K562 (cell line): ENCODE results near the gene AMBP. TPM values are rescaled to one million over a fixed set of nuclear protein-coding genes. Genes with fewer than 3 reads are reported as not detected.

ENCODE experiments used
- ARID1B ChIP-seq: fragments of 450-650 bp; IDR thresholded peaks from 2 replicates; pipeline ENCODE4 v1.6.1; 2016; ENCODE audit warnings: antibody characterized with exemption, mild to moderate bottlenecking, inconsistent platforms
- BCOR ChIP-seq: fragments of 450-650 bp; IDR thresholded peaks from 2 replicates; pipeline ENCODE4 v1.6.1; 2016
- CBX2 ChIP-seq: fragments of 200-600 bp; sonication (generic); IDR thresholded peaks from one replicate; pipeline ENCODE4 v1.6.1; 2012; ENCODE audit warnings: mild to moderate bottlenecking, low read length, inconsistent platforms; ENCODE audit not compliant: insufficient read depth, poor library complexity, severe bottlenecking
- ESRRA ChIP-seq: fragments of 450-650 bp; IDR thresholded peaks from 2 replicates; pipeline ENCODE4 v1.6.1; 2014; ENCODE audit warnings: low read depth, mild to moderate bottlenecking, moderate library complexity, borderline replicate concordance
- MAFK ChIP-seq: IDR thresholded peaks from 2 replicates; pipeline ENCODE4 v1.6.1; 2011; ENCODE audit warnings: low read length, improper control_type of control experiment
- NFE2L1 ChIP-seq: fragments of 450-650 bp; IDR thresholded peaks from 2 replicates; pipeline ENCODE4 v1.6.1; 2016; ENCODE audit warnings: missing genetic modification characterization, low read depth, mild to moderate bottlenecking, missing compliant biosample characterization, moderate library complexity, borderline replicate concordance
- NFIC ChIP-seq: fragments of 450-650 bp; IDR thresholded peaks from 2 replicates; pipeline ENCODE4 v1.6.1; 2017; ENCODE audit warnings: mild to moderate bottlenecking, inconsistent platforms
- NFIX ChIP-seq: fragments of 250-450 bp; sonication (Bioruptor Pico); IDR thresholded peaks from 2 replicates; pipeline ENCODE4 v1.4.0; 2020; ENCODE audit warnings: low read depth, mild to moderate bottlenecking, moderate library complexity
- NKRF ChIP-seq: fragments of 450-650 bp; IDR thresholded peaks from 2 replicates; pipeline ENCODE4 v1.6.1; 2016; ENCODE audit warnings: borderline replicate concordance
- POLR2G ChIP-seq: fragments of 200-400 bp; formaldehyde crosslinking; IDR thresholded peaks from 2 replicates; pipeline ENCODE4 v1.6.1; 2017; ENCODE audit warnings: low read depth, mild to moderate bottlenecking, antibody characterized with exemption, low read length, moderate library complexity
- RBM15 ChIP-seq: fragments of 200-400 bp; formaldehyde crosslinking; IDR thresholded peaks from 2 replicates; pipeline ENCODE4 v1.6.1; 2018; ENCODE audit warnings: mild to moderate bottlenecking, low read length, moderate library complexity; ENCODE audit not compliant: insufficient read depth
- RBM25 ChIP-seq: fragments of 200-400 bp; formaldehyde crosslinking; IDR thresholded peaks from 2 replicates; pipeline ENCODE4 v1.6.1; 2018; ENCODE audit warnings: low read length, low read depth, moderate library complexity; ENCODE audit not compliant: severe bottlenecking
- ZNF174 ChIP-seq: fragments of 250-450 bp; sonication (Bioruptor Pico); IDR thresholded peaks from 2 replicates; pipeline ENCODE4 v1.4.0; 2020; ENCODE audit warnings: mild to moderate bottlenecking
- ZNF175 ChIP-seq: fragments of 200-800 bp; sonication (Bioruptor generic); IDR thresholded peaks from 2 replicates; pipeline ENCODE4 v1.6.1; 2016; ENCODE audit warnings: low read depth, mild to moderate bottlenecking, missing genetic modification characterization, missing compliant biosample characterization
- ZNF316 ChIP-seq: fragments of 450-650 bp; IDR thresholded peaks from 2 replicates; pipeline ENCODE4 v1.6.1; 2016
- polyA plus RNA-seq, 8 experiments: library from polyadenylated mRNA; depleted of rRNA in 4 of 8; stranded (reverse) in 5 of 8; unstranded in 3 of 8; fragments of >200 nt; fragmentation: Nextera tagmentation in 2 of 8; fragmentation: Illumina TruSeq in 1 of 8; extraction: Ambion mirVana in 2 of 8; extraction: Trizol in 1 of 8; gene quantifications; 2 replicates each; pipeline versions ENCODE4 v1.2.1 to v1.2.3, GENCODE V29; 2011 to 2014; ENCODE audit warnings: inconsistent platforms in 1 of 8, missing spikeins in 1 of 8
- total RNA-seq, 7 experiments: library from RNA; depleted of rRNA in 6 of 7; stranded (reverse); fragments of >200 nt in 6 of 7; fragmentation: Illumina TruSeq in 2 of 7; extraction: Trizol in 2 of 7; gene quantifications; 2 replicates each; pipeline versions ENCODE4 v1.2.1 to v1.2.3, GENCODE V29; 2011 to 2021; ENCODE audit warnings: low replicate concordance in 1 of 7
- TF ChIP-seq, protein P1 (sequence below): fragments of 250-450 bp; sonication (Bioruptor Pico); IDR thresholded peaks from 2 replicates; pipeline ENCODE4 v1.8.0; 2021; ENCODE audit warnings: moderate library complexity, mild to moderate bottlenecking, inconsistent platforms
- TF ChIP-seq, protein P2 (sequence below), 2 experiments: fragments of 450-650 bp; IDR thresholded peaks; 2 replicates each; pipeline ENCODE4 v1.6.1; 2018; ENCODE audit warnings: mild to moderate bottlenecking in 2 of 2, low read depth in 1 of 2; ENCODE audit not compliant: partially characterized antibody in 2 of 2
- TF ChIP-seq, protein P3 (sequence below): fragments of 250-450 bp; sonication (Bioruptor Pico); IDR thresholded peaks from 2 replicates; pipeline ENCODE4 v1.8.0; 2022; ENCODE audit warnings: moderate library complexity, mild to moderate bottlenecking, inconsistent platforms

The AMBP gene
- total and polyA plus RNA-seq, 9 of the 15 experiments (the other 6 are each of a cell fraction or from before 2014, with no cell fraction given), result 1.3 TPM; not detected in 8

GRCh38 chr9:114078021-114078780 lies at the start of gene AMBP (continued):
- TF ChIP-seq, protein P1, sequence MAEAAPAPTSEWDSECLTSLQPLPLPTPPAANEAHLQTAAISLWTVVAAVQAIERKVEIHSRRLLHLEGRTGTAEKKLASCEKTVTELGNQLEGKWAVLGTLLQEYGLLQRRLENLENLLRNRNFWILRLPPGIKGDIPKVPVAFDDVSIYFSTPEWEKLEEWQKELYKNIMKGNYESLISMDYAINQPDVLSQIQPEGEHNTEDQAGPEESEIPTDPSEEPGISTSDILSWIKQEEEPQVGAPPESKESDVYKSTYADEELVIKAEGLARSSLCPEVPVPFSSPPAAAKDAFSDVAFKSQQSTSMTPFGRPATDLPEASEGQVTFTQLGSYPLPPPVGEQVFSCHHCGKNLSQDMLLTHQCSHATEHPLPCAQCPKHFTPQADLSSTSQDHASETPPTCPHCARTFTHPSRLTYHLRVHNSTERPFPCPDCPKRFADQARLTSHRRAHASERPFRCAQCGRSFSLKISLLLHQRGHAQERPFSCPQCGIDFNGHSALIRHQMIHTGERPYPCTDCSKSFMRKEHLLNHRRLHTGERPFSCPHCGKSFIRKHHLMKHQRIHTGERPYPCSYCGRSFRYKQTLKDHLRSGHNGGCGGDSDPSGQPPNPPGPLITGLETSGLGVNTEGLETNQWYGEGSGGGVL (CRISPR knock-in tag), result no peak
- TF ChIP-seq BCOR (0 out of 2 replicates have a peak, but pooled peaks have one; percentile 29), ESRRA (0 out of 2 replicates have a peak, but pooled peaks have one; percentile 25), ARID1B (0 out of 2 replicates have a peak, but pooled peaks have one; percentile 17), POLR2G (no peak), NKRF (no peak), NFE2L1 (tag) (peak; percentile 68), NFIX (CRISPR knock-in tag) (peak; percentile 24; the same call in 1 of the 2 replicates), ZNF316 (peak; percentile 90), CBX2 (no peak), MAFK (peak; percentile 82; the same call in 1 of the 2 replicates), NFIC (peak; percentile 95), ZNF175 (no peak), ZNF174 (CRISPR knock-in tag) (no peak), RBM15 (no peak), RBM25 (peak; percentile 23)
- TF ChIP-seq, protein P2, sequence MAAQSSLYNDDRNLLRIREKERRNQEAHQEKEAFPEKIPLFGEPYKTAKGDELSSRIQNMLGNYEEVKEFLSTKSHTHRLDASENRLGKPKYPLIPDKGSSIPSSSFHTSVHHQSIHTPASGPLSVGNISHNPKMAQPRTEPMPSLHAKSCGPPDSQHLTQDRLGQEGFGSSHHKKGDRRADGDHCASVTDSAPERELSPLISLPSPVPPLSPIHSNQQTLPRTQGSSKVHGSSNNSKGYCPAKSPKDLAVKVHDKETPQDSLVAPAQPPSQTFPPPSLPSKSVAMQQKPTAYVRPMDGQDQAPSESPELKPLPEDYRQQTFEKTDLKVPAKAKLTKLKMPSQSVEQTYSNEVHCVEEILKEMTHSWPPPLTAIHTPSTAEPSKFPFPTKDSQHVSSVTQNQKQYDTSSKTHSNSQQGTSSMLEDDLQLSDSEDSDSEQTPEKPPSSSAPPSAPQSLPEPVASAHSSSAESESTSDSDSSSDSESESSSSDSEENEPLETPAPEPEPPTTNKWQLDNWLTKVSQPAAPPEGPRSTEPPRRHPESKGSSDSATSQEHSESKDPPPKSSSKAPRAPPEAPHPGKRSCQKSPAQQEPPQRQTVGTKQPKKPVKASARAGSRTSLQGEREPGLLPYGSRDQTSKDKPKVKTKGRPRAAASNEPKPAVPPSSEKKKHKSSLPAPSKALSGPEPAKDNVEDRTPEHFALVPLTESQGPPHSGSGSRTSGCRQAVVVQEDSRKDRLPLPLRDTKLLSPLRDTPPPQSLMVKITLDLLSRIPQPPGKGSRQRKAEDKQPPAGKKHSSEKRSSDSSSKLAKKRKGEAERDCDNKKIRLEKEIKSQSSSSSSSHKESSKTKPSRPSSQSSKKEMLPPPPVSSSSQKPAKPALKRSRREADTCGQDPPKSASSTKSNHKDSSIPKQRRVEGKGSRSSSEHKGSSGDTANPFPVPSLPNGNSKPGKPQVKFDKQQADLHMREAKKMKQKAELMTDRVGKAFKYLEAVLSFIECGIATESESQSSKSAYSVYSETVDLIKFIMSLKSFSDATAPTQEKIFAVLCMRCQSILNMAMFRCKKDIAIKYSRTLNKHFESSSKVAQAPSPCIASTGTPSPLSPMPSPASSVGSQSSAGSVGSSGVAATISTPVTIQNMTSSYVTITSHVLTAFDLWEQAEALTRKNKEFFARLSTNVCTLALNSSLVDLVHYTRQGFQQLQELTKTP (IDR thresholded peaks at IDR 0.05; ENCODE audit: low read depth in 1 of 2, partially characterized antibody in 2 of 2), result no peak
- TF ChIP-seq, protein P3, sequence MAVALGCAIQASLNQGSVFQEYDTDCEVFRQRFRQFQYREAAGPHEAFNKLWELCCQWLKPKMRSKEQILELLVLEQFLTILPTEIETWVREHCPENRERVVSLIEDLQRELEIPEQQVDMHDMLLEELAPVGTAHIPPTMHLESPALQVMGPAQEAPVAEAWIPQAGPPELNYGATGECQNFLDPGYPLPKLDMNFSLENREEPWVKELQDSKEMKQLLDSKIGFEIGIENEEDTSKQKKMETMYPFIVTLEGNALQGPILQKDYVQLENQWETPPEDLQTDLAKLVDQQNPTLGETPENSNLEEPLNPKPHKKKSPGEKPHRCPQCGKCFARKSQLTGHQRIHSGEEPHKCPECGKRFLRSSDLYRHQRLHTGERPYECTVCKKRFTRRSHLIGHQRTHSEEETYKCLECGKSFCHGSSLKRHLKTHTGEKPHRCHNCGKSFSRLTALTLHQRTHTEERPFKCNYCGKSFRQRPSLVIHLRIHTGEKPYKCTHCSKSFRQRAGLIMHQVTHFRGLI (CRISPR knock-in tag), result no peak
